ENCODE data around the gene SF3B2. TPM values are rescaled to one million over a fixed set of nuclear protein-coding genes. Genes with fewer than 3 reads are reported as not detected.
A peak's percentile ranks its signal among the peaks of the same experiment; 100 is the strongest.

SF3B2 gene
- total and polyA plus RNA-seq, 9 of the 15 experiments (the other 6 are each of a cell fraction or from before 2014, with no cell fraction given) = 58.3 to 248 (median 157) TPM

DNA sequence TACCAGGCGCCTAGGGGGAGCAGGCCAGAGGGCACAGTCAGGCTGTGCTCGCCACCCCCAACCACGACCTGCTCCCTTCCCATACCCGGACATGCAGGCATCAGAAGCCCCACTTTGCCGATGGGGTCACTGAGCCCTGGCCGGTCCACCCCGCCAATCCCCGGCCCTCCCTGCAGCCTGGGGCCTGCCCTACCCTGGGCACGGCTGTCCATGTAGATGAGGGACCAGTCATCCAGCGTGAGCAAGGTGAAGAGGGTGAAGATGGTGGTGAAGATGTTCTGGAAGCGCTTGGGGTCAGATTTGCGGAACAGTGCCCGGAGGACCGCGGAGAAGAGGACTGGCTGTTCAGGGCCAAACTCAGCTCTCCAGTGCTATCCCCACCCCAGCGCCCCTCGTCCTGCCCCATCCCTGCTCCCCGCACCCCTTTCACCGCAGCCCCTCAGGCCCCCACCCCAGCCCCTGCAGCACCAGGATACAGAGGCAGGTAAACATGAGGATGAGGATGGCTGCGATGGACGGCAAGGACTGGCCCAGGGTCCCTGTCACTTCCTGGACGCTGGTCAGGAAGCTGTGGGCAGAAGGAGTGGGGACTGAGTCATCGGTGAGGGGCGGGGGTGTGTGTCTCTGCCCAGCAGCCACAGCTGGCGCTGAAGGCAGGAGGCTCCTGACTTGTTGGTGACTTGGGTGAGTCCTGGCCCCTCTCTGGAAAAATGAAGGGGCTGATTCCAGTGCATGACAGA is 31.4 kb upstream of the SF3B2 start:
- in situ Hi-C loops (cut with MboI) (no loop called here), intact Hi-C loops (cut with micrococcal nuclease) (no loop called here)
- Histone ChIP-seq H3K4me2 (ENCODE audit: insufficient read depth, low read length) (0 out of 2 replicates have a peak overlapping the region, but pooled peaks have one; percentile 9), H3K4me1 (replicated peaks in 1 of 2; ENCODE audit: control insufficient read depth in 2 of 2, insufficient read depth in 2 of 2, low read length in 2 of 2) (peaks cover 21 to 67% of the 10 kb centered on the region in 2 experiments), H3K9ac (ENCODE audit: insufficient read depth in 1 of 2, low read depth in 2 of 2, low read length in 2 of 2) (peak overlapping the region in 1 of 2 experiments; percentile 75; a peak in 2 of 4 replicates), H3K36me3 (ENCODE audit: control insufficient read depth, insufficient read depth, low read length) (no peaks in the 10 kb centered on the region), H4K20me1 (replicated peaks; ENCODE audit: control insufficient read depth, insufficient read depth, low read length) (no peaks in the 10 kb centered on the region), H3K27ac (ENCODE audit: extremely low read depth, low read depth, low read length) (no peak overlapping the region; the same call in 2 of the 3 replicates), H3K79me2 (ENCODE audit: control insufficient read depth, insufficient read depth, low read length) (no peaks in the 10 kb centered on the region), H3K9me1 (ENCODE audit: control insufficient read depth, insufficient read depth, low read length) (peaks cover 5% of the 10 kb centered on the region), H3K9me3 (replicated peaks; ENCODE audit: control insufficient read depth, insufficient read depth, low read depth, low read length) (no peaks in the 10 kb centered on the region), H3K4me3 (no peak overlapping the region), H2AFZ (ENCODE audit: low read depth, low read length) (peak overlapping the region; percentile 47), H3K27me3 (ENCODE audit: control insufficient read depth in 2 of 2, insufficient read depth in 2 of 2, low read length in 2 of 2) (no peaks in the 10 kb centered on the region)
- POLR2A ChIA-PET = interaction anchor here (0.6 to 2.7 kb wide), 5 partner anchors 12 to 527 kb away, joined by 3 to 8 read pairs (median 3); no protein-coding TSS in a partner anchor
- WGBS (ENCODE audit: insufficient coverage, low coverage, missing lambda C conversion rate) = 56% methylated on average over 19 of the region's 25 CpGs
- FAIRE-seq = peak; percentile 82
- ATAC-seq = peak; percentile 52
- peak; percentile 60 to 76 (median 64) for DNase-seq (ENCODE audit: extremely low read depth in 1 of 4, low spot score in 3 of 4)
- BruUV-seq (replicated peaks) = no TSS peak
- CTCF ChIA-PET (ENCODE audit: low intra/inter-chr PET ratio) = interaction anchor here (0.7 to 1.3 kb wide), 3 partner anchors 25 to 136 kb away, joined by 3 to 4 read pairs (median 4); no protein-coding TSS in a partner anchor
- no peak for TF ChIP-seq XRCC4 (IDR thresholded peaks at IDR 0.05; ENCODE audit: extremely low read depth, insufficient read depth, insufficient read length)
- TF ChIP-seq, protein P1, sequence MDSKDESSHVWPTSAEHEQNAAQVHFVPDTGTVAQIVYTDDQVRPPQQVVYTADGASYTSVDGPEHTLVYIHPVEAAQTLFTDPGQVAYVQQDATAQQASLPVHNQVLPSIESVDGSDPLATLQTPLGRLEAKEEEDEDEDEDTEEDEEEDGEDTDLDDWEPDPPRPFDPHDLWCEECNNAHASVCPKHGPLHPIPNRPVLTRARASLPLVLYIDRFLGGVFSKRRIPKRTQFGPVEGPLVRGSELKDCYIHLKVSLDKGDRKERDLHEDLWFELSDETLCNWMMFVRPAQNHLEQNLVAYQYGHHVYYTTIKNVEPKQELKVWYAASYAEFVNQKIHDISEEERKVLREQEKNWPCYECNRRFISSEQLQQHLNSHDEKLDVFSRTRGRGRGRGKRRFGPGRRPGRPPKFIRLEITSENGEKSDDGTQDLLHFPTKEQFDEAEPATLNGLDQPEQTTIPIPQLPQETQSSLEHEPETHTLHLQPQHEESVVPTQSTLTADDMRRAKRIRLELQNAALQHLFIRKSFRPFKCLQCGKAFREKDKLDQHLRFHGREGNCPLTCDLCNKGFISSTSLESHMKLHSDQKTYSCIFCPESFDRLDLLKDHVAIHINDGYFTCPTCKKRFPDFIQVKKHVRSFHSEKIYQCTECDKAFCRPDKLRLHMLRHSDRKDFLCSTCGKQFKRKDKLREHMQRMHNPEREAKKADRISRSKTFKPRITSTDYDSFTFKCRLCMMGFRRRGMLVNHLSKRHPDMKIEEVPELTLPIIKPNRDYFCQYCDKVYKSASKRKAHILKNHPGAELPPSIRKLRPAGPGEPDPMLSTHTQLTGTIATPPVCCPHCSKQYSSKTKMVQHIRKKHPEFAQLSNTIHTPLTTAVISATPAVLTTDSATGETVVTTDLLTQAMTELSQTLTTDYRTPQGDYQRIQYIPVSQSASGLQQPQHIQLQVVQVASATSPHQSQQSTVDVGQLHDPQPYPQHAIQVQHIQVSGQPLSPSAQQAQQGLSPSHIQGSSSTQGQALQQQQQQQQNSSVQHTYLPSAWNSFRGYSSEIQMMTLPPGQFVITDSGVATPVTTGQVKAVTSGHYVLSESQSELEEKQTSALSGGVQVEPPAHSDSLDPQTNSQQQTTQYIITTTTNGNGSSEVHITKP (IDR thresholded peaks at IDR 0.05; ENCODE audit: partially characterized antibody) = peak; percentile 73
- no peak for TF ChIP-seq CEBPB (tag; IDR thresholded peaks at IDR 0.05)
- peak; percentile 64 for TF ChIP-seq ARID1B (IDR thresholded peaks at IDR 0.05)
- TF ChIP-seq MTA3 (IDR thresholded peaks at IDR 0.05; ENCODE audit: borderline replicate concordance) = 0 out of 2 replicates have a peak, but pooled peaks have one; percentile 27
- no peak for TF ChIP-seq STAT5A (IDR thresholded peaks at IDR 0.05; ENCODE audit: borderline replicate concordance, low read length)
- no peak for TF ChIP-seq TRIM24 (IDR thresholded peaks at IDR 0.05)
- TF ChIP-seq MAFK (IDR thresholded peaks at IDR 0.05; ENCODE audit: low read length) = no peak
- TF ChIP-seq CC2D1A (IDR thresholded peaks at IDR 0.05) = no peak
- peak; percentile 54; the same call in 1 of the 2 replicates for TF ChIP-seq RBFOX2 (IDR thresholded peaks at IDR 0.05; ENCODE audit: low read depth, low read length)
- peak; percentile 94 for TF ChIP-seq EGR1 (conservative IDR thresholded peaks at IDR 0.05)
- TF ChIP-seq SMARCE1 (IDR thresholded peaks at IDR 0.05) = 0 out of 2 replicates have a peak, but pooled peaks have one; percentile 43
- TF ChIP-seq CBFA2T3 (IDR thresholded peaks at IDR 0.05) = 0 out of 2 replicates have a peak, but pooled peaks have one; percentile 11
- TF ChIP-seq BACH1 (tag; IDR thresholded peaks at IDR 0.05) = no peak
- TF ChIP-seq, protein P2, sequence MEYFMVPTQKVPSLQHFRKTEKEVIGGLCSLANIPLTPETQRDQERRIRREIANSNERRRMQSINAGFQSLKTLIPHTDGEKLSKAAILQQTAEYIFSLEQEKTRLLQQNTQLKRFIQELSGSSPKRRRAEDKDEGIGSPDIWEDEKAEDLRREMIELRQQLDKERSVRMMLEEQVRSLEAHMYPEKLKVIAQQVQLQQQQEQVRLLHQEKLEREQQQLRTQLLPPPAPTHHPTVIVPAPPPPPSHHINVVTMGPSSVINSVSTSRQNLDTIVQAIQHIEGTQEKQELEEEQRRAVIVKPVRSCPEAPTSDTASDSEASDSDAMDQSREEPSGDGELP (CRISPR knock-in tag; IDR thresholded peaks at IDR 0.05; ENCODE audit: borderline replicate concordance) = peak; percentile 88
- TF ChIP-seq, protein P3, sequence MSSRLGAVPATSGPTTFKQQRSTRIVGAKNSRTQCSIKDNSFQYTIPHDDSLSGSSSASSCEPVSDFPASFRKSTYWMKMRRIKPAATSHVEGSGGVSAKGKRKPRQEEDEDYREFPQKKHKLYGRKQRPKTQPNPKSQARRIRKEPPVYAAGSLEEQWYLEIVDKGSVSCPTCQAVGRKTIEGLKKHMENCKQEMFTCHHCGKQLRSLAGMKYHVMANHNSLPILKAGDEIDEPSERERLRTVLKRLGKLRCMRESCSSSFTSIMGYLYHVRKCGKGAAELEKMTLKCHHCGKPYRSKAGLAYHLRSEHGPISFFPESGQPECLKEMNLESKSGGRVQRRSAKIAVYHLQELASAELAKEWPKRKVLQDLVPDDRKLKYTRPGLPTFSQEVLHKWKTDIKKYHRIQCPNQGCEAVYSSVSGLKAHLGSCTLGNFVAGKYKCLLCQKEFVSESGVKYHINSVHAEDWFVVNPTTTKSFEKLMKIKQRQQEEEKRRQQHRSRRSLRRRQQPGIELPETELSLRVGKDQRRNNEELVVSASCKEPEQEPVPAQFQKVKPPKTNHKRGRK (tag; IDR thresholded peaks at IDR 0.05) = no peak
- no peak for TF ChIP-seq ATF7 (IDR thresholded peaks at IDR 0.05)
- TF ChIP-seq ZSCAN32 (CRISPR knock-in tag; IDR thresholded peaks at IDR 0.05) = no peak

All from K562 (cell line).